K562 (cell line): ENCODE measurements around the gene TFRC. TPM values are rescaled to one million over a fixed set of nuclear protein-coding genes. Genes with fewer than 3 reads are reported as not detected.
A peak's percentile ranks its signal among the peaks of the same experiment; 100 is the strongest.

ENCODE experiments used
- ARID4B ChIP-seq: sonication (generic); formaldehyde crosslinking; IDR thresholded peaks from 2 replicates; pipeline ENCODE4 v1.8.0; 2022; ENCODE audit warnings: mild to moderate bottlenecking, missing genetic modification reagents
- ATF1 ChIP-seq, 2 experiments: fragments of 450-650 bp in 1 of 2; IDR thresholded peaks; 2 replicates each; pipeline ENCODE4 v1.6.1; 2016; ENCODE audit warnings: missing compliant biosample characterization in 1 of 2, missing genetic modification characterization in 1 of 2
- FOXA3 ChIP-seq, 2 experiments: fragments of 450-650 bp in 1 of 2; sonication (generic) in 1 of 2; formaldehyde crosslinking; IDR thresholded peaks in 1 of 2; conservative IDR thresholded peaks in 1 of 2; 2 replicates each; pipeline versions ENCODE4 v1.4.0 to v1.8.0; 2020 to 2022; ENCODE audit warnings: mild to moderate bottlenecking in 2 of 2, missing genetic modification reagents in 1 of 2
- RBFOX2 ChIP-seq: fragments of 200-400 bp; formaldehyde crosslinking; IDR thresholded peaks from 2 replicates; pipeline ENCODE4 v1.6.1; 2017; ENCODE audit warnings: low read depth, mild to moderate bottlenecking, low read length, moderate library complexity
- SLC30A9 ChIP-seq: fragments of 250-450 bp; sonication (Bioruptor Pico); IDR thresholded peaks from 2 replicates; pipeline ENCODE4 v1.8.0; 2022; ENCODE audit warnings: mild to moderate bottlenecking, moderate library complexity
- ZBTB11 ChIP-seq, 3 experiments: fragments of 200-800 bp in 1 of 3; fragments of 250-450 bp in 1 of 3; fragments of 450-650 bp in 1 of 3; sonication (Bioruptor Pico) in 1 of 3; sonication (Bioruptor generic) in 1 of 3; formaldehyde crosslinking in 1 of 3; IDR thresholded peaks; 2 replicates each; pipeline versions ENCODE4 v1.6.1 to v1.8.0; 2016 to 2022; ENCODE audit warnings: mild to moderate bottlenecking in 2 of 3, missing genetic modification characterization in 2 of 3, missing compliant biosample characterization in 1 of 3, moderate library complexity in 1 of 3
- ZNF12 ChIP-seq: sonication (generic); formaldehyde crosslinking; IDR thresholded peaks from 2 replicates; pipeline ENCODE4 v1.4.0; 2020; ENCODE audit warnings: mild to moderate bottlenecking, missing genetic modification reagents
- ZNF212 ChIP-seq: fragments of 450-650 bp; formaldehyde crosslinking; IDR thresholded peaks from 2 replicates; pipeline ENCODE4 v1.4.0; 2020; ENCODE audit warnings: mild to moderate bottlenecking
- ZNF316 ChIP-seq: fragments of 450-650 bp; IDR thresholded peaks from 2 replicates; pipeline ENCODE4 v1.6.1; 2016
- polyA plus RNA-seq, 8 experiments: library from polyadenylated mRNA; depleted of rRNA in 4 of 8; stranded (reverse) in 5 of 8; unstranded in 3 of 8; fragments of >200 nt; fragmentation: Nextera tagmentation in 2 of 8; fragmentation: Illumina TruSeq in 1 of 8; extraction: Ambion mirVana in 2 of 8; extraction: Trizol in 1 of 8; gene quantifications; 2 replicates each; pipeline versions ENCODE4 v1.2.1 to v1.2.3, GENCODE V29; 2011 to 2014; ENCODE audit warnings: inconsistent platforms in 1 of 8, missing spikeins in 1 of 8
- total RNA-seq, 7 experiments: library from RNA; depleted of rRNA in 6 of 7; stranded (reverse); fragments of >200 nt in 6 of 7; fragmentation: Illumina TruSeq in 2 of 7; extraction: Trizol in 2 of 7; gene quantifications; 2 replicates each; pipeline versions ENCODE4 v1.2.1 to v1.2.3, GENCODE V29; 2011 to 2021; ENCODE audit warnings: low replicate concordance in 1 of 7
- TF ChIP-seq, protein P1 (sequence below): sonication (generic); formaldehyde crosslinking; IDR thresholded peaks from 2 replicates; pipeline ENCODE4 v1.8.1; 2023; ENCODE audit warnings: mild to moderate bottlenecking, missing genetic modification reagents
- TF ChIP-seq, protein P2 (sequence below), 2 experiments: fragments of 150-350 bp in 1 of 2; IDR thresholded peaks; 2 replicates each; pipeline ENCODE4 v1.6.1; 2012 to 2016; ENCODE audit warnings: low read depth in 2 of 2, low read length in 2 of 2, mild to moderate bottlenecking in 1 of 2, moderate library complexity in 1 of 2

TFRC gene
- total and polyA plus RNA-seq, 9 of the 15 experiments (the other 6 are each of a cell fraction or from before 2014, with no cell fraction given), result 149 to 679 (median 332) TPM

GRCh38 chr3:196048922-196049598 is 32.8 kb downstream of the TFRC start (continued):
- TF ChIP-seq, protein P1, sequence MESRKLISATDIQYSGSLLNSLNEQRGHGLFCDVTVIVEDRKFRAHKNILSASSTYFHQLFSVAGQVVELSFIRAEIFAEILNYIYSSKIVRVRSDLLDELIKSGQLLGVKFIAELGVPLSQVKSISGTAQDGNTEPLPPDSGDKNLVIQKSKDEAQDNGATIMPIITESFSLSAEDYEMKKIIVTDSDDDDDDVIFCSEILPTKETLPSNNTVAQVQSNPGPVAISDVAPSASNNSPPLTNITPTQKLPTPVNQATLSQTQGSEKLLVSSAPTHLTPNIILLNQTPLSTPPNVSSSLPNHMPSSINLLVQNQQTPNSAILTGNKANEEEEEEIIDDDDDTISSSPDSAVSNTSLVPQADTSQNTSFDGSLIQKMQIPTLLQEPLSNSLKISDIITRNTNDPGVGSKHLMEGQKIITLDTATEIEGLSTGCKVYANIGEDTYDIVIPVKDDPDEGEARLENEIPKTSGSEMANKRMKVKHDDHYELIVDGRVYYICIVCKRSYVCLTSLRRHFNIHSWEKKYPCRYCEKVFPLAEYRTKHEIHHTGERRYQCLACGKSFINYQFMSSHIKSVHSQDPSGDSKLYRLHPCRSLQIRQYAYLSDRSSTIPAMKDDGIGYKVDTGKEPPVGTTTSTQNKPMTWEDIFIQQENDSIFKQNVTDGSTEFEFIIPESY (CRISPR knock-in tag), result peak; percentile 51
- TF ChIP-seq FOXA3 (CRISPR knock-in tag; conservative IDR thresholded peaks at IDR 0.05 in 1 of 2, IDR thresholded peaks at IDR 0.05 in 1 of 2), result 0 out of 4 replicates have a peak, but pooled peaks of 1 of the 2 experiments have one; percentile 2
- TF ChIP-seq RBFOX2, result peak; percentile 41
- TF ChIP-seq ARID4B, result no peak
- peak; percentile 26; the same call in 1 of the 2 replicates for TF ChIP-seq ZNF316
- TF ChIP-seq ZNF212 (CRISPR knock-in tag), result no peak
- TF ChIP-seq, protein P2, sequence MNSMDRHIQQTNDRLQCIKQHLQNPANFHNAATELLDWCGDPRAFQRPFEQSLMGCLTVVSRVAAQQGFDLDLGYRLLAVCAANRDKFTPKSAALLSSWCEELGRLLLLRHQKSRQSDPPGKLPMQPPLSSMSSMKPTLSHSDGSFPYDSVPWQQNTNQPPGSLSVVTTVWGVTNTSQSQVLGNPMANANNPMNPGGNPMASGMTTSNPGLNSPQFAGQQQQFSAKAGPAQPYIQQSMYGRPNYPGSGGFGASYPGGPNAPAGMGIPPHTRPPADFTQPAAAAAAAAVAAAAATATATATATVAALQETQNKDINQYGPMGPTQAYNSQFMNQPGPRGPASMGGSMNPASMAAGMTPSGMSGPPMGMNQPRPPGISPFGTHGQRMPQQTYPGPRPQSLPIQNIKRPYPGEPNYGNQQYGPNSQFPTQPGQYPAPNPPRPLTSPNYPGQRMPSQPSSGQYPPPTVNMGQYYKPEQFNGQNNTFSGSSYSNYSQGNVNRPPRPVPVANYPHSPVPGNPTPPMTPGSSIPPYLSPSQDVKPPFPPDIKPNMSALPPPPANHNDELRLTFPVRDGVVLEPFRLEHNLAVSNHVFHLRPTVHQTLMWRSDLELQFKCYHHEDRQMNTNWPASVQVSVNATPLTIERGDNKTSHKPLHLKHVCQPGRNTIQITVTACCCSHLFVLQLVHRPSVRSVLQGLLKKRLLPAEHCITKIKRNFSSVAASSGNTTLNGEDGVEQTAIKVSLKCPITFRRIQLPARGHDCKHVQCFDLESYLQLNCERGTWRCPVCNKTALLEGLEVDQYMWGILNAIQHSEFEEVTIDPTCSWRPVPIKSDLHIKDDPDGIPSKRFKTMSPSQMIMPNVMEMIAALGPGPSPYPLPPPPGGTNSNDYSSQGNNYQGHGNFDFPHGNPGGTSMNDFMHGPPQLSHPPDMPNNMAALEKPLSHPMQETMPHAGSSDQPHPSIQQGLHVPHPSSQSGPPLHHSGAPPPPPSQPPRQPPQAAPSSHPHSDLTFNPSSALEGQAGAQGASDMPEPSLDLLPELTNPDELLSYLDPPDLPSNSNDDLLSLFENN (IDR thresholded peaks at IDR 0.05; ENCODE audit: low read depth in 2 of 2, low read length in 2 of 2), result peak in 1 of 2 experiments; percentile 7; a peak in 1 of 4 replicates
- no peak for TF ChIP-seq ZBTB11 (CRISPR knock-in tag; IDR thresholded peaks at IDR 0.05)
- no peak for TF ChIP-seq ZNF12
- TF ChIP-seq ATF1 (CRISPR knock-in tag; IDR thresholded peaks at IDR 0.05), result no peak
- TF ChIP-seq ATF1 (tag; IDR thresholded peaks at IDR 0.05), result no peak
- TF ChIP-seq SLC30A9 (CRISPR knock-in tag), result no peak
